Measurements from ENCODE around the gene ZMYM2. TPM values are rescaled to one million over a fixed set of nuclear protein-coding genes. Genes with fewer than 3 reads are reported as not detected.

ZMYM2 gene
- total RNA-seq, 1 donor from 2014 or later: 68.8 TPM

GRCh38 chr13:20137875-20138274 is 179.3 kb downstream of the ZMYM2 start:
- no peak for DNase-seq

GRCh38 chr13:20140487-20140886 is 182.0 kb downstream of the ZMYM2 start:
- no peak for DNase-seq

Other genes starting within 250 kb of the ZMYM2 start
- gene PSPC1, start 175.8 kb upstream of the ZMYM2 start, total RNA-seq: 75.9 and 93.1 TPM in 2 replicates
- 12.6 and 14.8 TPM in 2 replicates for gene ZMYM5, start 95.1 kb upstream of the ZMYM2 start, total RNA-seq
- under 0.01 TPM in 1 of 2 replicates, not detected in the other for gene GJA3, start 202.3 kb downstream of the ZMYM2 start, total RNA-seq
- gene GJB2, start 234.2 kb downstream of the ZMYM2 start, total RNA-seq: 0.05 and 0.17 TPM in 2 replicates

All from dermis blood vessel endothelial cell (primary cell).